Uterus (tissue), 4 donors: ENCODE results near the gene STAT2. TPM values are rescaled to one million over a fixed set of nuclear protein-coding genes. Genes with fewer than 3 reads are reported as not detected.

Experiments
- DNase-seq, 2 donors: peaks; one replicate each; pipeline ENCODE4 v3.0.0-alpha.2; 2019 to 2020
- H3K27ac ChIP-seq, 2 donors: fragments of 200-600 bp; sonication (generic); 1 replicate in 1 of 2; 2 replicates in 1 of 2; pipeline ENCODE4 v1.5.1; 2016 to 2018
- H3K27me3 ChIP-seq, 2 donors: fragments of 200-600 bp; sonication (generic); one replicate each; pipeline ENCODE4 v1.5.1; 2018 to 2019; ENCODE audit warnings: control low read depth in 1 of 2
- H3K36me3 ChIP-seq, 2 donors: fragments of 200-600 bp; sonication (generic); one replicate each; pipeline ENCODE4 v1.5.1; 2019; ENCODE audit warnings: control low read depth in 1 of 2
- H3K4me1 ChIP-seq, 2 donors: fragments of 200-600 bp; sonication (generic); one replicate each; pipeline ENCODE4 v1.5.1; 2018 to 2019; ENCODE audit warnings: control low read depth in 1 of 2
- H3K4me3 ChIP-seq, 2 donors: fragments of 200-600 bp; sonication (generic); 1 replicate in 1 of 2; 2 replicates in 1 of 2; pipeline ENCODE4 v1.5.1; 2018 to 2019; ENCODE audit warnings: mild to moderate bottlenecking in 1 of 2
- H3K9me3 ChIP-seq, 2 donors: fragments of 200-600 bp; sonication (generic); one replicate each; pipeline ENCODE4 v1.5.1; 2019; ENCODE audit warnings: control low read depth in 1 of 2
- CTCF ChIP-seq, 4 experiments: fragments of 200-600 bp in 2 of 4; fragments of 450-650 bp in 2 of 4; sonication (generic) in 2 of 4; IDR thresholded peaks; one replicate each; pipeline ENCODE4 v1.5.1; 2016 to 2019; ENCODE audit warnings: antibody characterized with exemption in 4 of 4, mild to moderate bottlenecking in 2 of 4, moderate library complexity in 1 of 4
- POLR2A ChIP-seq, 2 donors: fragments of 450-650 bp; IDR thresholded peaks; one replicate each; pipeline ENCODE4 v1.6.1; 2016; ENCODE audit warnings: antibody characterized with exemption in 2 of 2, mild to moderate bottlenecking in 1 of 2, moderate library complexity in 1 of 2
- intact Hi-C: fragments of 100-400 bp; cut with DNase I; formaldehyde crosslinking; loops from one replicate; pipeline ENCODE4 v1.15.1; 2023; ENCODE audit warnings: low total_unique reads
- total RNA-seq, 4 donors: library from RNA; depleted of rRNA in 3 of 4; stranded (reverse); fragments of >200 nt in 3 of 4; gene quantifications; one replicate each; pipeline versions ENCODE4 v1.1.0 to v1.2.4, GENCODE V29; 2014 to 2023
- donor health status: DM: yes; HTN: yes; CAD: no.

STAT2 gene
- total RNA-seq, 4 donors from 2014 or later: 63.2 to 173 (median 122) TPM

- Histone ChIP-seq H3K27me3 (no peaks in the 10 kb centered on the region), H3K9me3 (no peaks in the 10 kb centered on the region), H3K4me3 (peak overlapping the region; percentile 77 to 79), H3K27ac (peak overlapping the region; percentile 89 to 94), H3K4me1 (peaks cover 0 to 5% of the 10 kb centered on the region in 2 donors), H3K36me3 (no peaks in the 10 kb centered on the region)
- no peak for DNase-seq
- intact Hi-C loops: no loop called here
- TF ChIP-seq CTCF (IDR thresholded peaks at IDR 0.05) (no peak), POLR2A (IDR thresholded peaks at IDR 0.05) (no peak)
These were observed 44.7 kb downstream of the STAT2 start for GRCh38 chr12:56315249-56315621.

GRCh38 chr12:56311003-56311402 lies 48.9 kb downstream of the STAT2 start:
- H3K36me3 ChIP-seq: no peaks in the 10 kb centered on the region
- DNase-seq: no peak
- H3K9me3 ChIP-seq: no peaks in the 10 kb centered on the region
- no peaks in the 10 kb centered on the region for H3K27me3 ChIP-seq
- TF ChIP-seq CTCF (IDR thresholded peaks at IDR 0.05) (no peak), POLR2A (IDR thresholded peaks at IDR 0.05) (no peak)
- no peak overlapping the region for H3K4me3 ChIP-seq
- H3K27ac ChIP-seq: no peak overlapping the region
- H3K4me1 ChIP-seq: peaks cover 0 to 5% of the 10 kb centered on the region in 2 donors
- intact Hi-C loops: no loop called here

- H3K9me3 ChIP-seq: no peaks in the 10 kb centered on the region
- H3K4me1 ChIP-seq: no peaks in the 10 kb centered on the region
- no peak for DNase-seq
- no peak overlapping the region for H3K4me3 ChIP-seq
- H3K27ac ChIP-seq: no peak overlapping the region
- no peak for TF ChIP-seq CTCF (IDR thresholded peaks at IDR 0.05)
- no peak for TF ChIP-seq POLR2A (IDR thresholded peaks at IDR 0.05)
- intact Hi-C loops: no loop called here
- H3K36me3 ChIP-seq: no peaks in the 10 kb centered on the region
- H3K27me3 ChIP-seq: no peaks in the 10 kb centered on the region
These were observed 51.2 kb downstream of the STAT2 start for GRCh38 chr12:56308714-56309113.

- Histone ChIP-seq H3K4me3 (no peak overlapping the region), H3K9me3 (no peaks in the 10 kb centered on the region), H3K36me3 (no peaks in the 10 kb centered on the region), H3K27ac (no peak overlapping the region), H3K4me1 (no peaks in the 10 kb centered on the region), H3K27me3 (no peaks in the 10 kb centered on the region)
- intact Hi-C loops: no loop called here
- DNase-seq: no peak
- no peak for TF ChIP-seq CTCF (IDR thresholded peaks at IDR 0.05)
- no peak for TF ChIP-seq POLR2A (IDR thresholded peaks at IDR 0.05)
These were observed 52.5 kb downstream of the STAT2 start for GRCh38 chr12:56307221-56307965.

- no peaks in the 10 kb centered on the region for H3K27me3 ChIP-seq
- TF ChIP-seq POLR2A (IDR thresholded peaks at IDR 0.05) (no peak), CTCF (IDR thresholded peaks at IDR 0.05) (no peak)
- H3K9me3 ChIP-seq: no peaks in the 10 kb centered on the region
- no peak for DNase-seq
- H3K36me3 ChIP-seq: no peaks in the 10 kb centered on the region
- H3K27ac ChIP-seq: no peak overlapping the region
- H3K4me1 ChIP-seq: peaks cover 0 to 3% of the 10 kb centered on the region in 2 donors
- H3K4me3 ChIP-seq: no peak overlapping the region
- intact Hi-C loops: no loop called here
These were observed 54.9 kb downstream of the STAT2 start for GRCh38 chr12:56304872-56305590.
